ENCODE measurements around the gene ATP6V0D1.

ATP6V0D1 gene

DNA sequence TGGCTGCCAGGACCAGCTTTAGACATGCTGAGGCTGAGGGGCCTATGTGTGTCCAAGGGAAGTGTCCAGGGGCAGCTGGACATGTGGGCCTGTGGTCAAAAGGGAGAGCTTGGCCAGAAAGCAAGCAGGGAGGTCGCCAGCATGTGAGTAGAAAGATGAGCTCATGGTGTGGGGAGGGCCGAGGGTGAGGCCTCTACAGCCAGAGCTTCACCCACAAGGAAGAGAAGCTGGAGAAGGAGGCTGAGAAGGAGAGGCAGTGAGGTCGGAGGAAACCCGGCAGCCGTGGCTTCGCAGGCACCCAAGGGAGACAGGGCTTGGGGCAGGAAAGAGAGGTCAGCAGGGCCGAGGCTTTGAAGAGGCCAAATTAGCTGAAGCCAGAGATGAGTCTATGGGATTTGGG lies 54.0 kb downstream of the ATP6V0D1 start:
- ChIA-PET POLR2A (no interaction called here), CTCF (interaction anchor here (1.0 to 9.7 kb wide), 20 partner anchors 9 to 166 kb away, joined by 3 to 154 read pairs (median 12); partner anchors contain the start of genes ATP6V0D1 and ZDHHC1)
- DNase-seq (ENCODE audit: low read depth, low spot score), result no peak
- H3K4me3 ChIP-seq (ENCODE audit: low read depth, low read length), result no peak overlapping the region
- TF ChIP-seq, protein P1, sequence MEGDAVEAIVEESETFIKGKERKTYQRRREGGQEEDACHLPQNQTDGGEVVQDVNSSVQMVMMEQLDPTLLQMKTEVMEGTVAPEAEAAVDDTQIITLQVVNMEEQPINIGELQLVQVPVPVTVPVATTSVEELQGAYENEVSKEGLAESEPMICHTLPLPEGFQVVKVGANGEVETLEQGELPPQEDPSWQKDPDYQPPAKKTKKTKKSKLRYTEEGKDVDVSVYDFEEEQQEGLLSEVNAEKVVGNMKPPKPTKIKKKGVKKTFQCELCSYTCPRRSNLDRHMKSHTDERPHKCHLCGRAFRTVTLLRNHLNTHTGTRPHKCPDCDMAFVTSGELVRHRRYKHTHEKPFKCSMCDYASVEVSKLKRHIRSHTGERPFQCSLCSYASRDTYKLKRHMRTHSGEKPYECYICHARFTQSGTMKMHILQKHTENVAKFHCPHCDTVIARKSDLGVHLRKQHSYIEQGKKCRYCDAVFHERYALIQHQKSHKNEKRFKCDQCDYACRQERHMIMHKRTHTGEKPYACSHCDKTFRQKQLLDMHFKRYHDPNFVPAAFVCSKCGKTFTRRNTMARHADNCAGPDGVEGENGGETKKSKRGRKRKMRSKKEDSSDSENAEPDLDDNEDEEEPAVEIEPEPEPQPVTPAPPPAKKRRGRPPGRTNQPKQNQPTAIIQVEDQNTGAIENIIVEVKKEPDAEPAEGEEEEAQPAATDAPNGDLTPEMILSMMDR (IDR thresholded peaks at IDR 0.05; ENCODE audit: insufficient read depth, low read length, missing control alignments), result no peak

DNA sequence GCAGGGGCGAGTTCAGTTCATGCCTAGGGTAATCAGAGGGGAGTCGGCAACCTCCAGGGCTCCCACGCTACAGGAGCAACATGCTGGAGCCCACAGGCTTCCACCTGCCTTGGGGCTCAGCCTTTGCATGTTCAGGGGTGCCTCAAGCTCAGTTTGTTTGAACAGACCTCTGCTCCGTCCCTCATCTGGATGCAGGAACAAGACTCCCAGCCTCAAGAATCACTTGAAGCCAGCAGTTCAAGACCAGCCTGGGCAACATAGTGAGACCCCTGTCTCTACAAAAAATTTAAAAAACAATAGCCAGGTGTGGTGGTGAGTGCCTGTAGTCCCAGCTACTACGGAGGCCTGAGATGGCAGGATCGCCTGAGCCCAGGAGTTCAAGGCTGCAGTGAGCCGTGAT lies 54.9 kb downstream of the ATP6V0D1 start:
- POLR2A ChIA-PET, result no interaction called here

DNA sequence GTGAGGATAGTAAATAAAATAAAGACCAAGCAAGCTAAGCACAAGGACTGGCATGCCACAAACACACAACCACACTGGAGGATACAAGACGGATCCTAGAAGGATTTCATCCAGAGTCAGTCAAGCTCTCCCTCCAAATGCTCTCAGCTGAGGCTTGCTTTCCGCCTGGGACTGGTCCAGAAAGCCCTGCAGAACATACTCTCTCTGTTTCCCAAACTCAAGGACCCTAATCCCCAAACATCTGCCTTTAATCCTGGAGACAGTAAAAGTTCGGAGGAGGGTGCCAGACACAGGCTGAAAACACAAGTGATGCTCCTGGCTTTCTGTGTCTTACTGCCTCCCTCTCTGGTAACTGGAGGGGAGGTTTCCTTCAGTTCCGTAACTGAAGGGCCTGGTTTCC lies 55.4 kb downstream of the ATP6V0D1 start:
- TF ChIP-seq, protein P1 (IDR thresholded peaks at IDR 0.05; ENCODE audit: insufficient read depth, low read length, missing control alignments), result no peak
- no peak for DNase-seq (ENCODE audit: low read depth, low spot score)
- CTCF ChIA-PET, result interaction anchor here (0.8 to 9.7 kb wide), 14 partner anchors 8 to 165 kb away, joined by 3 to 154 read pairs (median 12); partner anchors contain the start of gene ZDHHC1
- no peak overlapping the region for H3K4me3 ChIP-seq (ENCODE audit: low read depth, low read length)
- POLR2A ChIA-PET, result no interaction called here

More for the DNA sequence above, 54.9 kb downstream of the ATP6V0D1 start:
- H3K4me3 ChIP-seq (ENCODE audit: low read depth, low read length), result no peak overlapping the region
- no peak for DNase-seq (ENCODE audit: low read depth, low spot score)
- TF ChIP-seq, protein P1 (IDR thresholded peaks at IDR 0.05; ENCODE audit: insufficient read depth, low read length, missing control alignments), result no peak
- CTCF ChIA-PET, result interaction anchor here (0.8 to 9.7 kb wide), 15 partner anchors 9 to 166 kb away, joined by 3 to 154 read pairs (median 8); partner anchors contain the start of genes ATP6V0D1 and ZDHHC1

DNA sequence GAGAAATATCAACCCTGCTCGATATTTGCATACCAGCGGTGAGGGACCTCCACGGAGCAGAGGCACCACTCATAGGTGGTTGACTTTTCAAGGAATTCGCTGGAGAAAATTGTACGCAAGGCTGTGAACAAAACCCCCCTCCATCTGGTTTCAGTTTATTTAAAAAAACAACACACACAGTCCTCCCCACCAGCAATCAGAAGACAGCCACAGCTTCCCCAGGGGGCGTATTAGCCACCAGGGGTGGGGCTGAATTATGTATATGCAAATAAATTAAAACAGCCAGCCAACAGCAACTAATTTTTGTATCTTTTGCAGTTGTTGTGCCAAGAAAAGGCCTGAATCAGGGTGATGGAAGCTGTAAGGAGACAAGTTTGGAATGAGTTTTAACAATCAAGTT lies 55.9 kb downstream of the ATP6V0D1 start:
- no peak for DNase-seq (ENCODE audit: low read depth, low spot score)
- ChIA-PET CTCF (interaction anchor here (1.0 to 9.7 kb wide), 10 partner anchors 8 to 165 kb away, joined by 3 to 154 read pairs (median 26); partner anchors contain the start of gene ZDHHC1), POLR2A (no interaction called here)
- no peak overlapping the region for H3K4me3 ChIP-seq (ENCODE audit: low read depth, low read length)
- TF ChIP-seq, protein P1 (IDR thresholded peaks at IDR 0.05; ENCODE audit: insufficient read depth, low read length, missing control alignments), result no peak

DNA sequence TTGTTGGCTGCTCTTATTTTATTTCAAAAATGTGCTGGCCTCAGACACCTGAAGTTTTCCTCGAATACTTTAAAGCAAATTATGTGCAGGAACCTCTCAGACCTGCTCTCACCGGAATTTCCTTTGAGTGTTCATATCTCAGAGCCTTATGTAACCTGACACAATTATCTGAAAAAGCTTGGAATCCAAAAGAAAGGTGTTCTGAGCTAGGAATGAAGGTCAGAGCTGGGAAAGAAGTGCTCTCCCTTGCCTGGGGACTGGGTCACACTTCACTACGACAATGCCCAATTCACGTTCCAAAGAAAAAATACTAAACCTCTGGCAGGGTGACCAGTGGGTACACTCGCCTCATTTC lies 56.7 kb downstream of the ATP6V0D1 start:
- ChIA-PET CTCF (interaction anchor here (1.1 to 9.7 kb wide), 9 partner anchors 7 to 164 kb away, joined by 3 to 154 read pairs (median 38); partner anchors contain the start of gene ZDHHC1), POLR2A (no interaction called here)
- H3K4me3 ChIP-seq (ENCODE audit: low read depth, low read length), result no peak overlapping the region

DNA sequence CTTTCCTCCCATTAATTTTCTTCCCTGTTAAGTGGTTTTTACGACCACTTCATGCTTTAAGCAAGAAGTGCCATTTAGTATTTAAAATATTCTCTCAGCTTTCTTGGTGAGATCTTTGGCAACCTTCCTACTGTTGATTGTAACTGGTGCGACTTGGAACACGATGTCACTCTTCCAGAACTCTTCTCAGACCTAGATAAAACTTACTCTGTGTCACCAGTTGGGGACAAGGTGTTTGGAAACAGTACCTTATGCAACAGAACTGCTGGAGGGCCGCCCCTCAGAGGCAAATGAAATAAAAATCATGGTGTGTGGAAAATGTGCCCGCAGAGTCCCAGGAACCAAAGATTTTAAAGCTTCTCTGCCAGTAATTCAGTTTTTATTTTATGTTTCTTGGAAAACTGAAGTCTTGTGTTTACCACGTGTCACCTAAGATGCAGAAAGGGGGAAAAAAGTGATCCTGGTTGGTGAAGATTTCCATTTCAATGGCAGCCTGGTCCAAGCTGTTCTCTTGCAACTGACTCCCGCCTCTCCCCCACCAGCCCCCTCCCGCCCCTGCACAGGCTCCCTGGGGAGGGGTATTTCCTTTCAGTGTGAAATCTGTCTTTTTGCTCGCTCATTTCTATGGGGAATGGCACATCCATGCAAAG lies 57.2 kb downstream of the ATP6V0D1 start:
- TF ChIP-seq, protein P1 (IDR thresholded peaks at IDR 0.05; ENCODE audit: insufficient read depth, low read length, missing control alignments), result no peak
- no peak for DNase-seq (ENCODE audit: low read depth, low spot score)
- ChIA-PET CTCF (interaction anchor here (0.9 to 9.7 kb wide), 6 partner anchors 12 to 164 kb away, joined by 3 to 154 read pairs (median 12); no protein-coding TSS in a partner anchor), POLR2A (no interaction called here)
- no peak overlapping the region for H3K4me3 ChIP-seq (ENCODE audit: low read depth, low read length)

More for the DNA sequence above, 56.7 kb downstream of the ATP6V0D1 start:
- TF ChIP-seq, protein P1 (IDR thresholded peaks at IDR 0.05; ENCODE audit: insufficient read depth, low read length, missing control alignments), result no peak
- no peak for DNase-seq (ENCODE audit: low read depth, low spot score)

All from AG04449 (cell line).